ENCODE results near the gene GNB1L.

The GNB1L gene

GRCh38 chr22:19853058-19853878 is 1.4 kb downstream of the GNB1L start:
- TF ChIP-seq GATA3 (IDR thresholded peaks at IDR 0.05; ENCODE audit: low read depth, low read length) (no peak), GATA2 (IDR thresholded peaks at IDR 0.05; ENCODE audit: low read depth, low read length) (no peak)

DNA sequence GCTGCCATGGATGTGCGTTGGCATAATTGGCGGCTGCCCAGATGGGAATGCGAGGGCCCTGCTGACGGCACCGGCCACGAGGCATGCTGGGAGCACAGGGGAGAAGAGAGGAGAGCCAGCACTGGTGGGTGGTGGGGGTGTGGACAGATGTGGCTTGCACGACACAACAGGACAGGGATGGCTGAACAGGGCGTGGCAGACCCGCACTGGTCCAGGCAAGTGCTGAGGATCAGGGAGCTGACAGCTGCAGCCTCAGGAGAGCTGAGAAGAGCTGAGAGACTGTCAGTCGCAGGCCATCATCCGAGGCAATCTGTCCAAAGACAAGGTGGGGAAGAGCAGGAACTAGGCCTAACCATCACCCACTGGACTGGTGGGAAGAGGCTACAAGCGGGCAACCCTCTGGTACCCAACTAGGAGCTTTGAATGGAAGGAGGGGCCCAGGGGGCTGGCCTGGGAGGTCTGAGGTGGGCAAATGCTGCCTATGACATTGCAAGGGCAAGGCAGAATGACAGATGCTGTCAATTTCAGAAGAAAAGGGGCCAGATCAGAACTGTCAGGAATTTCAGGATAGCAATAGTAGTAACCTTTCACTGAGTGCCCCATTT is 2.4 kb downstream of the GNB1L start:
- TF ChIP-seq GATA2 (IDR thresholded peaks at IDR 0.05; ENCODE audit: low read depth, low read length) (no peak), GATA3 (IDR thresholded peaks at IDR 0.05; ENCODE audit: low read depth, low read length) (no peak)

DNA sequence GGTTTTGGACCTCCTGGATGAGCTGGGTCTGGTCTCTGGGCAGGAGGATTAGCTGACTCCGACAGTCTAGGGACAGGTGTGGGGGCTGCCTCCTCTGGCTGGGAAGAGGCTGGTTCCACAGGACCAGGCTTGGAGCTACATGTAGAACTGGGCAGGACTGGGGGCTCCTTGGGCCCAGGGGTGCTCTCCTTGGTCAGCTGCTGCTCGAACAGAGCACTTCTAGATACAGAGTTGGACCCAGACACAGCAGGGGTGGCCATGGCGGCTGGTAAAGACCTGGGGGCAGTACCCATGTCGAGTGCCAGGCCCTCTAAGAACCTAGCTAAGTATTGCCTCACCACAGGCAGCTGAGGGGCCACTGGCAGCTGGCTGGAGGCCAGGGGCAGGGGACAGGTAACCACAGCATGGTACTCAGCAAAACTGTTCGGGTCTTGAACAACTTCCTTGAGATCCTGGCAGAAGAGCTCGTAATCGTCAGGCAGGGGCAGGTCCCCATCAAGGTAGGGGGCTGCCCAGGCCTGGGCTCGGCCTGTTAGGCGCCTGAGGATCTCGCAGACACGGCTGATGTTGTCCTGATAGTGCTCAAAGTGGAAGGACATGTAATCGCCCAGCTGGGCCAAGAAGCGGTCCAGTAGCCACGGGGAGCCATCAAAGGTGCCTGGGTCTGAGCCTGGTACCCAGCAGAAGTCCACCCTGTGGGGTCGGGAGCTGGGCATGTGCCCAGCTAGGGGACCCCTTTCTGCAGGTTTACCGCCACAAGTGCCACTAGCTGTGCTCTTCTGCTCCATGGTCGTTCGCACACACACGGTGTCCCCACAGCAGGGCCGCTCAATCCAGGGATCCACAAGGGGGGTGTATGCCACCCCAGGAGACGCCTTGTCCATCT is 3.1 kb downstream of the GNB1L start:
- TF ChIP-seq GATA2 (IDR thresholded peaks at IDR 0.05; ENCODE audit: low read depth, low read length) (no peak), GATA3 (IDR thresholded peaks at IDR 0.05; ENCODE audit: low read depth, low read length) (no peak)

- TF ChIP-seq GATA3 (IDR thresholded peaks at IDR 0.05; ENCODE audit: low read depth, low read length) (no peak), GATA2 (IDR thresholded peaks at IDR 0.05; ENCODE audit: low read depth, low read length) (no peak)
Observed at GRCh38 chr22:19850763-19851109, 3.9 kb downstream of the GNB1L start.

DNA sequence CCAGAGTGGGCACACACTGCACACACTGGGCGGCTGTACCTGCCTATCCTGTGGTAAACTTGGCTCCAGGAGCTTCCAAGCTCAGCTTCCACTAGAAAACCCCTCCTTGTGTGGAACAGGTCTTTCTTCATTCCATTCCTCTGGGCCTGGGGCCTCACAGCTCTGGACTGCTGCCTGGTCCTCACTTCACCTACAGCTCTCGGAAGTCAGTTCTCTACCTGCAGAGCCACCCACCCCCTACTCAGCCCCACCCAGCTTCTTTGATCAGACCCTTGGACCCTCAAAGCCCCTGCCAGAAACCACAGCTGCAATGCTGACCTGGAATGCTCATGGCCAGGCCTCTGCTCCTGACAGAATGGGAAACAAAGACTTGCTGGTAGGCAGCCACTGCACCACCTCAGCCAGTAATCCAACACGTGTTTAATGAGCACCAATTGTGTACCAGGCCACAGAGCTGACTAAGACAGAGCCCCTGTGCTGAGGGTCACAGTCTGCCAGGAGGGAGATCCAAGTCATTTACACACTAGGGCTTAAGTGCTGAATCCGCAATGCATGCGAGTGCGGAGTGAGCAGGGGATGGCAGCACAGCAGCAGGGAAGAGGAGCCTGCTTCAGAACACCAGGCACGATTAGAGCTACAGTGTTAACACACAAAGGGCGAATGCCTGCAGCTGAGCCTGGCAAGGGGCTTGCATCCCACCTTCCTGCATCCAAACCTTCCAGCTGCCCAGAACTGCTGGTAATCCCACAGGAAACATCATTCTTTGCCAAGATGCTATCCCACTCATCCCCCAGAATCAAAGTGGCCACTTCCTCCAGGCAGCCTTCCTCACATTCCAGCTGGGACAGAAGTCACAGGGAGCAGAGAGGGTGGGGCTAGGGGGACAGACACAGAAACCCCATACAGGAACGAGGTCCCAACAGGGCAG is 4.6 kb downstream of the GNB1L start:
- TF ChIP-seq GATA2 (IDR thresholded peaks at IDR 0.05; ENCODE audit: low read depth, low read length), result no peak
- TF ChIP-seq GATA3 (IDR thresholded peaks at IDR 0.05; ENCODE audit: low read depth, low read length), result no peak

GRCh38 chr22:19848298-19849224 is 6.1 kb downstream of the GNB1L start:
- TF ChIP-seq GATA3 (IDR thresholded peaks at IDR 0.05; ENCODE audit: low read depth, low read length) (no peak), GATA2 (IDR thresholded peaks at IDR 0.05; ENCODE audit: low read depth, low read length) (no peak)

GRCh38 chr22:19847345-19847632 is 7.4 kb downstream of the GNB1L start:
- no peak for TF ChIP-seq GATA3 (IDR thresholded peaks at IDR 0.05; ENCODE audit: low read depth, low read length)
- no peak for TF ChIP-seq GATA2 (IDR thresholded peaks at IDR 0.05; ENCODE audit: low read depth, low read length)

GRCh38 chr22:19846620-19847344 is 7.9 kb downstream of the GNB1L start:
- TF ChIP-seq GATA3 (IDR thresholded peaks at IDR 0.05; ENCODE audit: low read depth, low read length) (no peak), GATA2 (IDR thresholded peaks at IDR 0.05; ENCODE audit: low read depth, low read length) (no peak)

DNA sequence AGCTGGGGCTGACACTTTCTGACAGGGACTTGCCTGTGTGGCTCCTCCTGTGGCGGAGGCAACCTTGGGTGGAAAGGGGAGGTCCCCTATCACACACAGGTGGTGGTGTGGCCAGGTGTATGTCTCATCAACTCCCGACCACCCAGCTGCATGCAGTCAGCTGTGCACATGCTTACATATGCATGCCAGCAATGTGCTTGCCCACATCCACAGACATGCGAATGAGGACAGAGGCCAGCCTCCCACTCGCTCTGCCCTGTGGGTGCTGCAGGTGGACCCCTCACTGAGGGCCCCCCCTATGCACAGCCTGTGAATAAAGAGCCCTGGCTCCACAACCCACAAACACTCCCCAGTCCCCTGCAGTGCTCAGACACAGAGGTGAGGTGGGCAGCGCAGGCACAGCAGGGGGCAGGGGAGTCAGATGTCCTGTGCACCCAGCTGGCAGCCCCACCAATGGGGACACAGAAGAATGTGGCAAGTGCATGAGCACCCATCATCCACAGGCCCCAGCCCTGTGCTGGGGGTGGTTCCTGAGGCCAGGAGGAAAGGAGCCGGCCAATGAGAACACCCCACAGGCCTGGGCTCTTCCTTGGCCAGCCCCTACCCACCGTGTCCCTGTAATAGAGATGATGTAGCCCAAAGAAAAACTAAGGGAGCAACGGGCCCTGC is 9.5 kb downstream of the GNB1L start:
- TF ChIP-seq GATA2 (IDR thresholded peaks at IDR 0.05; ENCODE audit: low read depth, low read length) (no peak), GATA3 (IDR thresholded peaks at IDR 0.05; ENCODE audit: low read depth, low read length) (no peak)

DNA sequence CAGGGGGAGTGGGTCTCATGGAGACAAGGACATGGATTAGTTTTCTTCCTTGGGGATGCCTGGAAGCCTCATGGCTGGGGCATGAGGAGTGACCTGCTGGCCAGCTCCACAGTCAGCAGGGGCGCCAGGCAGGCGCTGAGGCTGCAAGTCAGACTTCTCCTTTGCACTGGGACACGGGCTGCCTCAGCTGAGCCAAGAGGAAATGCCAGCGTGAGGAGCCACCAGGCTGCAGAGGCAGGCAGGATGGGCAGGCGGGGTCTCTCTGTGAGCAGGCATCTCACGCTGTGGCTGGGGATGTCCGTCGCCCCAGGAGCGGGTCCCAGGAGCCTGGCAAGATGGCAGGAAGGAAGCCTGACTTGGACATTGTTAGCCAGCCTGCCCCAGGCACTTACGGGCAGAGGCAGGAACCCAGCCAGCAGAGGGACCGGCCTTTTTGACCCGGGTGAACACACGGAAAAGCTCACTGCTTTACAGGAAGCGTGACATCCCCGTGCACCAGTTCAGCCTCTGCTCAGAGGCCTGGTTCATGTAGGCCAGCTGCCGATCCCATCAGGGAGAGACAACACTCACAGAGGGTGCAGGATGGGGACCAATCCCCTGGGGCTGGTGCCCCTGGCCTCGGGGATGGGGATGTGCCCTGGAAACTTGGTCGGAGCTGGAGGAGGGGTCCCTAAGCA is 10.2 kb downstream of the GNB1L start:
- TF ChIP-seq GATA3 (IDR thresholded peaks at IDR 0.05; ENCODE audit: low read depth, low read length) (no peak), GATA2 (IDR thresholded peaks at IDR 0.05; ENCODE audit: low read depth, low read length) (no peak)

DNA sequence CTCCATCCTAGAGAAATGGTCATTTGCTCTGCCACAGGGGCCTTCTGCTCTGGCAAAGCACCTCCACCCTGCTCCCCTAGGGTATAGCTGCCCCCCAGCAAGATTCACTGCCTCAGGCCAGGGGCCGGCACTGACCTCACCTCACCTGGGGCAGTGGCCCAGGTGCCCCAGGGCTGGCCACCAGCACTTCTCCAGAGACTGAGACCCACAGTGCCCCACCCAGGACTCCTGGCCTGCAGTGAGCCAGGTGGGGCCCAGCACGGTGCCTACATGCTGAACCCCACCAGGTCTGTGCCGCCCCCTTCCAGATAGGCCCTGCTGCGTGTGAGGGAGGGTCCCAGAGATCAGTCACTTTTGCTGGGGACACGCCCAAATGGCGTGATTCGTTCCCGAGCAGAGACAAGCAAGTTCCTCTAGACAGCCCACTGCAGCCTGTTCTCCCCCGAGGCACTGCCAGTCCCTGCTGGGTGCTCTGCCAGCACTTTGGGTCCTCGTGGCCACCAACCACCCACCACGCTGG is 10.8 kb downstream of the GNB1L start:
- TF ChIP-seq GATA2 (IDR thresholded peaks at IDR 0.05; ENCODE audit: low read depth, low read length) (no peak), GATA3 (IDR thresholded peaks at IDR 0.05; ENCODE audit: low read depth, low read length) (no peak)

Measured in SH-SY5Y (cell line).